Measurements from ENCODE around the gene QRFP.

GRCh38 chr9:130882696-130883225, 13.9 kb downstream of the QRFP start:
- no peak for TF ChIP-seq CTCF (IDR thresholded peaks at IDR 0.05)
- TF ChIP-seq POLR2A (IDR thresholded peaks at IDR 0.05) = no peak

Data from right lobe of liver (tissue), 4 donors.